NCI-H1092 treated with DMSO at 0.1 percent for 48 hours (cell line): Measurements from ENCODE around the gene NUAK2.

Experiments used
- DNase-seq: peaks from one replicate; lab custom pipeline; 2025; lab: John Stamatoyannopoulos, UW

Gene NUAK2

DNA sequence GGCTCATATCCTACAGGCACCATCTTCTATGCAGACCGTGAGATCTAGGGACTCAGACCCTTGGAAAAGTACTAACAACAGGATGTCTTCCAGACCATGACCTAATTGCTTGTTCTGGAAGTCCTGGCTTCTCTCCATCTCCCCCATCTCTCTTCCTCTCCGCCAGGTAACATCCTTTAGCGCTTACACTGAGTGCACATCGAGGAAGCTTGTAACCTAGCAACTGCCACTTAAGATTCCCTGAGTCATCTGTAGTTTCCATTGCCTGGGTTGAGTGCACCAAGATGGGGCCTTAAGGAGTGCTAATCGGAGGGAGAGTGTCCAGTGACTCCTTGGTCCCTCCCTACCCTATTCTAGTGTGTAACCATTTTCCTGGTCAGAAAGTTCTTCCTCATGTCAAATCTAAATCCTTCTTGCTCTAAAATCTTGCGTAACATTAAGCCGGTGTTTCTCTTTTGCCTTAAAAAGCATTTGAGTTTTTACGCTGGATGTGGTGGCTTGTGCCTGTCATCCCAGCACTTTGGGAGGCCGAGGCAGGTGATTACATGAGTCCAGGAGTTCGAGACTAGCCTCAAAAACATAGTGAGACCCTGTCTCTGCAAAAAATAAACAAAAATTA, 25.5 kb upstream of the NUAK2 start:
- no peak for DNase-seq

GRCh38 chr1:205345761-205346160, 24.2 kb upstream of the NUAK2 start:
- no peak for DNase-seq

DNA sequence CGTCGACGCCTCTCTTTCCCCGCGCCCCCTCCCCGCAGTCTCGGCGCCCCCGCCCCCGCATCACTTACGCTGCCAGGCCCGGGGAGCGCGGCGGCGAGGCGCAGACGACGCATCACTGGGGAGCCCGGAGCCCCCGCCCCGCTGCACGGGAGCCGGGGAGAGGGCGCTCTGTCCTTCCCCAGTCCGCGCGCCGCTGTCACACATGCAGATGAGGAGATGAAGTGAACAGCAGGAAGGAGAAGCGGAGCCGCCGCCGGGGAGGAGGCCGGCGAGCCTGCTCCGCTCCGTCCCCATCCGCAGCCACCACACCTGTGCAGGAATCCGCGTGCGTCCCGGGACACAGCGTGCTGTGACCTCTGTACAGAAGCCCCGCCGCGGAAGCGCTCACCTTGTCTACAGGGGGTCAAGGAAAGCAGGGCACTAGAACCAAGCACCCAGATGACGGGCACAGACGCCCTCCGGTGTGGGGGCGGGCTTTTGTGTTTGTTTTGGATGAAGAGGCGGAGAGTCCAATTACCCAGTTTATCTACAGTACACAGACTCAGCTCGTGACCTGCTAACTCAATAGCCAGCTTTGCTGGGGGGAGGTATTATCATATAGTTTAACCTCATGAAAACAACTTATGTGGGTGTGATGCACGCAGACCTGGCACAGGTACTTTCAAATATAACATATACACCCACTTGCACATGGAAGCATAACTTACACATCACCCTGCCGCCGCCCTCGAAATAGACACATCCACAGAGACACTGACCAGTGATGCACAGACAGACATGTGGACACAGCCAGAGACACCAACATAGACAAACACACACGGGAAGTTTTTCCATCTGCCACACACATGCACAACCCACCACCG, 22.8 kb upstream of the NUAK2 start:
- peak; percentile 68 for DNase-seq

GRCh38 chr1:205343431-205344065, 22.0 kb upstream of the NUAK2 start:
- DNase-seq = no peak

DNA sequence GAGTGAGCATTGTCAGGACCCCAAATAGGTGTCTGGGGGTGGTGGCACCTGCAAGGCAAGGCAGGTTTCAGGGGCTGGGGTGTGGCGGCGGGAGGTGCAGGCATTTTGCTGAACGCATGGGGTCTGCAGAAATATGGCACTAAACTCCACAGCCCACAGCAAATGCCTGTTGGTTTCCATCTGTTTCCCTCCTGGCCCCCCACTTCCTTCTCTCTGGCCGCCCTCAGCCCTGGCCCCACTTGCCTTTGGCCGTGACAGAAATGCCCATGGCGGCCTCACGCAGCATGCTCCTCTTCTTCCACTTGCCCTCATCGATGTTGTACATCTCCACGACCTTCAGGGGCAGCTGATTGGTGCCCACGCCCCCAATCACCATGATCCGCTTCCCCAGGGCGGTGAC, 21.4 kb upstream of the NUAK2 start:
- DNase-seq = no peak

DNA sequence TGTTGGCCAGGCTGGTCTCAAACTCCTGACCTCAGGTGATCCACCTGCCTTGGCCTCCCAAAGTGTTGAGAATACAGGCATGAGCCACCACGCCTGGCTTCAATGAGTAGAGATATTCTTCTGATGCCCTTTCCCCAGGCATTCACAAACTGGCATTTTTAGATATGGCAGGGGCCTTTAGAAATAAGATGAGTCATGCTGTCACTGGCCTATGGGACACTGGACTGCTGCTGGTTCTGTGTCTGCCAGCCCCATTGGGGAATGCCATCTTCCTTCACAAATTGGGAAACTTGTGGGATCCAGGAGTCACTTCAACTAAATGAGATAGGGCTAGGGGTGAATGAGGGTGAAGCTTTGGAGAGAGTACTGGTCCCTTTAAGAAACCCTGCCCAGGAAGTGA, 19.1 kb upstream of the NUAK2 start:
- no peak for DNase-seq

- no peak for DNase-seq
These were observed 18.2 kb upstream of the NUAK2 start for GRCh38 chr1:205339717-205340116.

- DNase-seq = no peak
These were observed 17.7 kb upstream of the NUAK2 start for GRCh38 chr1:205339197-205339702.

- DNase-seq = no peak
These were observed 16.5 kb upstream of the NUAK2 start for GRCh38 chr1:205338011-205338410.

- no peak for DNase-seq
These were observed 15.9 kb upstream of the NUAK2 start for GRCh38 chr1:205337481-205337880.

DNA sequence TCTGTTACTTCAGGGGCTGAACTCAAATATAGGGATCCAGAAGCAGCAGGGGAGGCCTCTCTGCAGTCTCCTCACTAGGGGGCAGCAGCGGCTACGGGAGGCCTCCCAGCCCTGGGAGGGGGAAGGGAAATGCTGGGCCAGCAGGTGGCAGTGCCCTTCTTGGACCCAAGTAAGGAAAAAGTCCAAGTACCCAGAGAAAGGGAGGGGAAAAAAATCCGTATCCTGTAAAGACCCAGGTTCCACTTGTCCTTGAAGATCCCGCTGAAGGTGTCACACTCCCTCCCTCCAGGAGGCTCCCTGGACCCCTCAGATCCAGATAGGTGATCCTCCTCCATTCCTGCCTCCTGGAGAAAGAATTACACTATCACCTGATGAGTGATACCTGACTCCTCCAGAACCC, 14.1 kb upstream of the NUAK2 start:
- peak; percentile 88 for DNase-seq

GRCh38 chr1:205332015-205332791, 10.7 kb upstream of the NUAK2 start:
- DNase-seq = no peak

DNA sequence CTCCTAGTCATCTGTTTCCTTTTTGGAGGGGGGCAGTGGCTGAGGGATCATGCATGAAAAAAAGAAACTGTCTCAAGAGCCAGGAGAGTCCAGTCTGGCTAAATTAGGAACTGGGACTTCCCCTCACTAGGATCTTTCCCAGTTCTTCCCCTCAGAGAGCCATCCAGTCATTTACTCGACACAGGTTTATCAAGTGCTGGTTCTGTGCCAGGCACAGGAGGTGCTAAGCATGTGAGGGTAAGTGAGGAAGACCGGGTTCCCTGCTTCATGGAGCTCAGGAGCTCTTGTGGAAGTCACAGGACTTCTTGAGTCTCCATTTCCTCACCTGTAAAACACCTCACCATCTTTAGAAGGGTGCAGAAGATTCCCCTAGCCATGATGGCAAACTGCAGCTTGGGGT, 8.6 kb upstream of the NUAK2 start:
- DNase-seq = no peak

GRCh38 chr1:205329719-205330118, 8.2 kb upstream of the NUAK2 start:
- DNase-seq = no peak

- DNase-seq = no peak
These were observed 6.9 kb upstream of the NUAK2 start for GRCh38 chr1:205328476-205328875.

DNA sequence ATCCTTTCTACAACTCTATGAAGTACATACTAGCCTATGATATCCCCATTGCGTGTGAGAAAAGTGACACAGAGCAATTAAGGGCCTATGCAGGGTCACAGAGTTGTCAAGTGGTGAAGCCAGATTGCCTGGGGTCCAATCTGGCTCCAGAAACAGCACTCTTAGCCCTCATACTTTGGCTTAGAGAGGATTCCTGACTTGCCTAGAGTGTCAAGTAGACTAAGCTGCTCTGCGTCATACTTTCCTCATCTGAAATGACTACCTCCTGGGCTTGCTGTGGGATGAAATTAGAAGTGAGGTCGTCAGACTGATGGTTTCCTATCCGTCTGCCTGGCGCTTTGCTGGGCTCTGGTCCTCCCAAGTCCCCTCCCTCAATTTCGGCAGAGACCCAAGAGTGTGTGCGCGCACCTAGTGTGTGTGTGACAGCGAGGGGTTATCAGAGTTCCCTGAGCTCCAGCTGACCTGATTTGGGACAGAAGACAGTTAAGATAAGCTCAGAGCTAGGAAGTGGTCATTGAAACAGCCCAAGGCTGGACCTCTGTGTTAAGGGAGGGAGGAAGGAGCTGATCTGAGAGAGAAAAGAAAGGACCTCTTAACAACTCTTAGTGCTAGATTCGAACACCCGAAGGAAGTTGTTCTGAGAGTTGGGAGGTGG, 5.4 kb upstream of the NUAK2 start:
- DNase-seq = no peak

- DNase-seq = peak; percentile 82
These were observed 3.9 kb upstream of the NUAK2 start for GRCh38 chr1:205325334-205325884.

- no peak for DNase-seq
These were observed 3.2 kb upstream of the NUAK2 start for GRCh38 chr1:205324781-205325180.

DNA sequence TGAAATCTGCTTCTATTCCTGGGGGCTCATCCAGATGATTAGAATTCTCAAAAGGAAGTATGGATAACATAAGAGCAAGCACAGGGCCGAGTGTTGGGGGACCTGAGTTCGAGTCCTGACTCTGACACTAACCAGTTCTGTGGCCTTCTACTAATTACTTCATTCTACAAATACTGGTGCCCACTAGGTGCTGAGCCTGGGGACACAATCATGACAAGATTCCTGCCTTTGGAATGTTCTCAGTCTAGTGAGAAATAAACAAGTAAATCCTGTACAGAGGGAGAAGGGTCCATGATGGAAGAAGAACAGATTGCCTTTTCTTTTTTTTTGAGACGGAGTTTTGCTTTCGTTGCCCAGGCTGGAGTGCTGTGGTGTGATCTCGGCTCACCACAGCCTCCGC, 2.2 kb upstream of the NUAK2 start:
- no peak for DNase-seq

GRCh38 chr1:205321959-205322283, 376 bp upstream of the NUAK2 start:
- no peak for DNase-seq
